ENCODE results near the gene ARHGAP24.

- TF ChIP-seq CTCF (IDR thresholded peaks at IDR 0.05) (no peak), POLR2AphosphoS5 (IDR thresholded peaks at IDR 0.05) (no peak), EP300 (IDR thresholded peaks at IDR 0.05) (no peak)
Measured at GRCh38 chr4:85933291-85933640, 458.3 kb downstream of the ARHGAP24 start.
